ENCODE data around the gene DIP2C.

GRCh38 chr10:690372-691161 is 1.1 kb upstream of the DIP2C start:
- TF ChIP-seq TARDBP (IDR thresholded peaks at IDR 0.05): no peak
- no peak for TF ChIP-seq BHLHE40 (IDR thresholded peaks at IDR 0.05; ENCODE audit: borderline replicate concordance)
- no peak for TF ChIP-seq FOXK2 (IDR thresholded peaks at IDR 0.05)
- no peak for TF ChIP-seq FOXA1 (IDR thresholded peaks at IDR 0.05)
- TF ChIP-seq SP1 (IDR thresholded peaks at IDR 0.05): no peak
- TF ChIP-seq ARNT (IDR thresholded peaks at IDR 0.05): no peak
- TF ChIP-seq NFRKB (IDR thresholded peaks at IDR 0.05): no peak
- no peak for TF ChIP-seq L3MBTL2 (conservative IDR thresholded peaks at IDR 0.05)
- TF ChIP-seq ZNF384 (IDR thresholded peaks at IDR 0.05): no peak
- no peak for TF ChIP-seq ELF4 (IDR thresholded peaks at IDR 0.05)
- TF ChIP-seq FOXM1 (IDR thresholded peaks at IDR 0.05; ENCODE audit: borderline replicate concordance): no peak

Data from HEK293T (cell line).